ENCODE data around the gene HCN1. TPM values are rescaled to one million over a fixed set of nuclear protein-coding genes. Genes with fewer than 3 reads are reported as not detected.
A peak's percentile ranks its signal among the peaks of the same experiment; 100 is the strongest.

Gene HCN1
- total RNA-seq (under 1 TPM; 0.14 to 0.71 (median 0.22) TPM), polyA plus RNA-seq (under 1 TPM in 2 of 3 donors, not detected in 1; under 0.01 to 0.09 TPM)

DNA sequence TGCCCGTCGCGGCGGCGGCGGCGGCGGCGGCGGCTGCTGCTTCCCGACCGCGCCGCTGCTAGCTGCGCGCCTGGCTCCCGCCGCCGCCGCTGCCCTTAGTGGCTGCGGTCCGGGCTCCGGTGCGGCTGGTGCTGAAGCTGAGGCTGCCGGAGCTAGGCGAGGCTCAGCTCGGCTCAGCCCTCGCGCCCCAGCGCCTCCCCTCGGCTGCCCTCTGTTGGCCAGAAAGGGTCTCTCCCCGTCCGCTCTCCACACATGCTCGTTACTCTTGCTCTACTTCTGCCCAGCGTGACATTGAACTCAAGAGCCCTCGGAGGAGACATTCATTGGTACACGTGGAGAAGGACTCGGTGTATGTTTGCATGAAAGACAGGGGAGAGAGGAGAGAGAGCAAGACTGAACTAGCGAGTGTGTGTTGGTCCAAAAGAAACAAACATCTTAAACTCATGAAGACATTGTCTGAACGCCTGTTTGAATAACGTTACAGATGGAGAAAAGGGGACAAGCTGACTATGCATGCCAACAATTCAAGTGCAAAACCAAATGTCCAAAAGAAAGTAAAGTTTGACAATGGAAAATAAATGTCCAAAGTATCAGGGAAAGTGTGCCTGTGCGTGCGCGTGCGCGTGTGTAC, at the start of gene HCN1:
TSS of gene HCN1 (minus strand) at position 175 of the 631 bp plus-strand sequence.
- TF ChIP-seq POLR2A (IDR thresholded peaks at IDR 0.05): no peak
- TF ChIP-seq CTCF (IDR thresholded peaks at IDR 0.05): peak in 3 of 4 experiments; percentile 21 to 57 (median 39)
- H3K27ac ChIP-seq: no peak within 1 kb of the TSS
- intact Hi-C loops (cut with DNase I): no loop called here
- peaks cover 16 to 63% (median 23%) of the 10 kb centered on the region in 3 donors for H3K27me3 ChIP-seq
- WGBS, 2 donors: 14% methylated on average over 46 of the region's 46 CpGs
- peaks cover 0 to 14% (median 12%) of the 10 kb centered on the region in 4 donors for H3K4me1 ChIP-seq
- peak; percentile 76 for DNase-seq
- H3K9me3 ChIP-seq: no peaks in the 10 kb centered on the region
- H3K36me3 ChIP-seq: no peaks in the 10 kb centered on the region
- peak within 1 kb of the TSS in 3 of 4 donors; percentile 33 to 46 (median 42) for H3K4me3 ChIP-seq

DNA sequence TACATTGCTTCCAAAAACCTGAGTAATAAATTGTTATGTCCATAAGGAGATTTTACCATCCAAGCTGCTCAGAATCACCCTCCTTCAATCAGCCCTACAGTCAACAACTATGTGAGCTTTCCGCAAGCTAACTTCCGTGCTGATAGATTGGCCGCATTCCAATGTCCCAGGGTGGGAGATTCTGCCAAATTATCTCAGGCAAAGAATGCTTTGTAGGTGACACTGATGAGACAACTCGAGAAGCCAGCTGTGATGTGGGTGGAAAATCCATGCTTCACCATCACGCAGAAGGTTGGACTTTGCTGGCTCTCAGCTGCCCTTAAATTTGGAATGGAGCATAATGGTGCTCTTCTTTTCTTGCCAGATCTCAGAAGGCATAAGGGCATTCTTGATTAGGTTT, 44.9 kb upstream of the HCN1 start:
- Histone ChIP-seq H3K9me3 (peaks cover 0 to 7% (median 0%) of the 10 kb centered on the region in 4 donors), H3K27ac (no peak overlapping the region), H3K27me3 (no peaks in the 10 kb centered on the region), H3K36me3 (no peaks in the 10 kb centered on the region), H3K4me3 (no peak overlapping the region), H3K4me1 (no peaks in the 10 kb centered on the region)
- DNase-seq: no peak
- TF ChIP-seq EP300 (IDR thresholded peaks at IDR 0.05) (no peak), POLR2A (IDR thresholded peaks at IDR 0.05) (no peak), CTCF (IDR thresholded peaks at IDR 0.05) (no peak)
- intact Hi-C loops (cut with DNase I): no loop called here
- WGBS, 2 donors: 54 to 64% methylated on average over 5 of the region's 5 CpGs

DNA sequence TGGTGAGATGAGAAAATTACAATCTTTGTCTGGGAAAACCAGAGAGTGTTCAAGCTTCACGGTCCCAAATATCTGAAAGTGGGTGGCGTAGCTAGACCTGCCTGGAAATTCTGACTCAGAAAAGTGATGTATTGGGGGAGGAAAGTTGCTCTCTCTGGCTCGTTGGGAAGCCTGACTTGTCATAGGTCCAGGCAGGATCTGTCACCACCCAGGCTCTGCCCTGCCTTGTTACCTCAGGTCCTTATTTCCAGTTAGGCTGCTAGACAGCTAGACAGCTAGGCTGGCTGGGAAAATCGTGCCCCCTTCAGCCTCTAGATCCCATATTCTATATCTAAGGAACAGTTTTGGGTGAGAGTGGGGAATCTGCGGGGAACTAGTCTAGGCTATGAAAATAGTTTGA, 41.0 kb upstream of the HCN1 start:
- Histone ChIP-seq H3K27me3 (no peaks in the 10 kb centered on the region), H3K27ac (no peak overlapping the region), H3K4me3 (no peak overlapping the region), H3K36me3 (no peaks in the 10 kb centered on the region), H3K9me3 (peaks cover 0 to 6% (median 0%) of the 10 kb centered on the region in 4 donors), H3K4me1 (no peaks in the 10 kb centered on the region)
- no peak for DNase-seq
- 64 to 68% methylated on average over 5 of the region's 5 CpGs for WGBS, 2 donors
- no peak for TF ChIP-seq EP300 (IDR thresholded peaks at IDR 0.05)
- intact Hi-C loops (cut with DNase I): no loop called here

GRCh38 chr5:45725537-45725936, 29.4 kb upstream of the HCN1 start:
- WGBS, 2 donors: 39 to 46% methylated on average over 3 of the region's 3 CpGs
- no peak overlapping the region for H3K4me3 ChIP-seq
- H3K27me3 ChIP-seq: no peaks in the 10 kb centered on the region
- no peak for DNase-seq
- intact Hi-C loops (cut with DNase I): no loop called here
- H3K9me3 ChIP-seq: no peaks in the 10 kb centered on the region
- no peak for TF ChIP-seq CTCF (IDR thresholded peaks at IDR 0.05)
- no peak for TF ChIP-seq POLR2A (IDR thresholded peaks at IDR 0.05)
- no peaks in the 10 kb centered on the region for H3K36me3 ChIP-seq
- H3K4me1 ChIP-seq: no peaks in the 10 kb centered on the region
- H3K27ac ChIP-seq: no peak overlapping the region

- no peaks in the 10 kb centered on the region for H3K36me3 ChIP-seq
- no peak overlapping the region for H3K27ac ChIP-seq
- intact Hi-C loops (cut with DNase I): no loop called here
- 63 to 77% methylated on average over 6 of the region's 6 CpGs for WGBS, 2 donors
- H3K4me3 ChIP-seq: no peak overlapping the region
- no peak for TF ChIP-seq EP300 (IDR thresholded peaks at IDR 0.05)
- no peak for TF ChIP-seq POLR2AphosphoS5 (IDR thresholded peaks at IDR 0.05)
- TF ChIP-seq CTCF (IDR thresholded peaks at IDR 0.05): no peak
- no peak for TF ChIP-seq POLR2A (IDR thresholded peaks at IDR 0.05)
- peaks cover 16 to 55% (median 23%) of the 10 kb centered on the region in 3 donors for H3K27me3 ChIP-seq
- no peaks in the 10 kb centered on the region for H3K9me3 ChIP-seq
- DNase-seq: no peak
- H3K4me1 ChIP-seq: peaks cover 0 to 14% (median 12%) of the 10 kb centered on the region in 4 donors
Observed at GRCh38 chr5:45697201-45697600, 1.0 kb upstream of the HCN1 start.

All from sigmoid colon (tissue), 7 donors.